WTC11 (cell line): ENCODE results near the gene TNFRSF13B.

Source experiments
- ATF1 ChIP-seq: sonication (generic); formaldehyde crosslinking; IDR thresholded peaks from 2 replicates; pipeline ENCODE4 v1.8.1; 2023; ENCODE audit warnings: mild to moderate bottlenecking, moderate library complexity, missing genetic modification reagents
- GABPB1 ChIP-seq: sonication (generic); formaldehyde crosslinking; IDR thresholded peaks from 2 replicates; pipeline ENCODE4 v1.8.1; 2023; ENCODE audit warnings: mild to moderate bottlenecking, missing genetic modification reagents
- SMAD4 ChIP-seq: sonication (generic); formaldehyde crosslinking; IDR thresholded peaks from 2 replicates; pipeline ENCODE4 v1.8.0; 2022; ENCODE audit warnings: mild to moderate bottlenecking, missing genetic modification reagents
- ZNF416 ChIP-seq: fragments of 250-450 bp; sonication (Bioruptor Pico); IDR thresholded peaks from 2 replicates; pipeline ENCODE4 v1.9.0; 2021; ENCODE audit warnings: mild to moderate bottlenecking, inconsistent platforms
- TF ChIP-seq, protein P1 (sequence below): fragments of 200-600 bp; IDR thresholded peaks from 2 replicates; pipeline ENCODE4 v1.8.0; 2022; ENCODE audit warnings: antibody characterized with exemption
- TF ChIP-seq, protein P2 (sequence below): fragments of 250-450 bp; sonication (Bioruptor Pico); IDR thresholded peaks from 2 replicates; pipeline ENCODE4 v1.9.0; 2021; ENCODE audit warnings: mild to moderate bottlenecking, borderline replicate concordance

DNA sequence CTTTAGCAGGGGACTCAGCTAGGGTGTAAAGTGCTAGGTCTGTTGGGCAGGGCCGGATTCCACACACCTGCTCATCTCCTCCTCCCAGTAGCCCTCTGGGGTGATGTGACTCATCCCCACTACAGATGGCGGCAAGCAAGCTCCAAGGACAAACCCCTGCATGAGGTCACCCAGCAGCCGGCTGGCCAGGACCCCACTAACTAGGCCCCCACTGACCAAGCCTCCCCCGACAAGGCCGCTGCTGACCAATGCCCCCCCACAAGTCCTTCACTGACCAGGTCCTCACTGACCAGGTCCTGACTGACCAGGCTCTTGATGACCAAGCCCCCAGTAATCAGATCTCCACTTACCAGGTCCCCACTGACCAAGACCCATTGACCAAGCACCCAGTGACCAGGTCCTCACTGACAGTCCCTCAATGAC is 36.7 kb downstream of the TNFRSF13B start:
- TF ChIP-seq, protein P1, sequence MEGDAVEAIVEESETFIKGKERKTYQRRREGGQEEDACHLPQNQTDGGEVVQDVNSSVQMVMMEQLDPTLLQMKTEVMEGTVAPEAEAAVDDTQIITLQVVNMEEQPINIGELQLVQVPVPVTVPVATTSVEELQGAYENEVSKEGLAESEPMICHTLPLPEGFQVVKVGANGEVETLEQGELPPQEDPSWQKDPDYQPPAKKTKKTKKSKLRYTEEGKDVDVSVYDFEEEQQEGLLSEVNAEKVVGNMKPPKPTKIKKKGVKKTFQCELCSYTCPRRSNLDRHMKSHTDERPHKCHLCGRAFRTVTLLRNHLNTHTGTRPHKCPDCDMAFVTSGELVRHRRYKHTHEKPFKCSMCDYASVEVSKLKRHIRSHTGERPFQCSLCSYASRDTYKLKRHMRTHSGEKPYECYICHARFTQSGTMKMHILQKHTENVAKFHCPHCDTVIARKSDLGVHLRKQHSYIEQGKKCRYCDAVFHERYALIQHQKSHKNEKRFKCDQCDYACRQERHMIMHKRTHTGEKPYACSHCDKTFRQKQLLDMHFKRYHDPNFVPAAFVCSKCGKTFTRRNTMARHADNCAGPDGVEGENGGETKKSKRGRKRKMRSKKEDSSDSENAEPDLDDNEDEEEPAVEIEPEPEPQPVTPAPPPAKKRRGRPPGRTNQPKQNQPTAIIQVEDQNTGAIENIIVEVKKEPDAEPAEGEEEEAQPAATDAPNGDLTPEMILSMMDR: no peak
- TF ChIP-seq, protein P2, sequence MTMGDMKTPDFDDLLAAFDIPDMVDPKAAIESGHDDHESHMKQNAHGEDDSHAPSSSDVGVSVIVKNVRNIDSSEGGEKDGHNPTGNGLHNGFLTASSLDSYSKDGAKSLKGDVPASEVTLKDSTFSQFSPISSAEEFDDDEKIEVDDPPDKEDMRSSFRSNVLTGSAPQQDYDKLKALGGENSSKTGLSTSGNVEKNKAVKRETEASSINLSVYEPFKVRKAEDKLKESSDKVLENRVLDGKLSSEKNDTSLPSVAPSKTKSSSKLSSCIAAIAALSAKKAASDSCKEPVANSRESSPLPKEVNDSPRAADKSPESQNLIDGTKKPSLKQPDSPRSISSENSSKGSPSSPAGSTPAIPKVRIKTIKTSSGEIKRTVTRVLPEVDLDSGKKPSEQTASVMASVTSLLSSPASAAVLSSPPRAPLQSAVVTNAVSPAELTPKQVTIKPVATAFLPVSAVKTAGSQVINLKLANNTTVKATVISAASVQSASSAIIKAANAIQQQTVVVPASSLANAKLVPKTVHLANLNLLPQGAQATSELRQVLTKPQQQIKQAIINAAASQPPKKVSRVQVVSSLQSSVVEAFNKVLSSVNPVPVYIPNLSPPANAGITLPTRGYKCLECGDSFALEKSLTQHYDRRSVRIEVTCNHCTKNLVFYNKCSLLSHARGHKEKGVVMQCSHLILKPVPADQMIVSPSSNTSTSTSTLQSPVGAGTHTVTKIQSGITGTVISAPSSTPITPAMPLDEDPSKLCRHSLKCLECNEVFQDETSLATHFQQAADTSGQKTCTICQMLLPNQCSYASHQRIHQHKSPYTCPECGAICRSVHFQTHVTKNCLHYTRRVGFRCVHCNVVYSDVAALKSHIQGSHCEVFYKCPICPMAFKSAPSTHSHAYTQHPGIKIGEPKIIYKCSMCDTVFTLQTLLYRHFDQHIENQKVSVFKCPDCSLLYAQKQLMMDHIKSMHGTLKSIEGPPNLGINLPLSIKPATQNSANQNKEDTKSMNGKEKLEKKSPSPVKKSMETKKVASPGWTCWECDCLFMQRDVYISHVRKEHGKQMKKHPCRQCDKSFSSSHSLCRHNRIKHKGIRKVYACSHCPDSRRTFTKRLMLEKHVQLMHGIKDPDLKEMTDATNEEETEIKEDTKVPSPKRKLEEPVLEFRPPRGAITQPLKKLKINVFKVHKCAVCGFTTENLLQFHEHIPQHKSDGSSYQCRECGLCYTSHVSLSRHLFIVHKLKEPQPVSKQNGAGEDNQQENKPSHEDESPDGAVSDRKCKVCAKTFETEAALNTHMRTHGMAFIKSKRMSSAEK (CRISPR knock-in tag): no peak
- TF ChIP-seq ATF1 (CRISPR knock-in tag) (no peak), GABPB1 (no peak), SMAD4 (CRISPR knock-in tag) (no peak), ZNF416 (CRISPR knock-in tag) (no peak)
